Muscle of leg (tissue), 16 donors: ENCODE data around the gene PSMB9. TPM values are rescaled to one million over a fixed set of nuclear protein-coding genes. Genes with fewer than 3 reads are reported as not detected.
"Not testable (repeated sequence)": the region's sequence is repeated elsewhere in the genome, so short reads cannot be mapped to it uniquely, and the experiment has no call there.

Experiments used
- DNase-seq: peaks from one replicate; pipeline ENCODE4 v3.0.0; 2013
- H3K27ac ChIP-seq: one replicate; pipeline ENCODE4 v1.5.1; 2013; ENCODE audit warnings: mild to moderate bottlenecking, low read length, control low read depth
- H3K27me3 ChIP-seq: one replicate; pipeline ENCODE4 v1.6.1; 2013; ENCODE audit warnings: low read length; ENCODE audit not compliant: control insufficient read depth, insufficient read depth
- H3K36me3 ChIP-seq: one replicate; pipeline ENCODE4 v1.6.1; 2013; ENCODE audit warnings: low read length; ENCODE audit not compliant: control insufficient read depth, insufficient read depth
- H3K4me1 ChIP-seq: one replicate; pipeline ENCODE4 v1.6.1; 2013; ENCODE audit warnings: low read length; ENCODE audit not compliant: control insufficient read depth, insufficient read depth
- H3K4me3 ChIP-seq: one replicate; pipeline ENCODE4 v1.5.1; 2013; ENCODE audit warnings: low read length, control low read depth
- H3K9me3 ChIP-seq: replicated peaks from 2 replicates; pipeline ENCODE4 v1.6.1; 2013; ENCODE audit warnings: low read depth, low read length; ENCODE audit not compliant: control insufficient read depth
- WGBS: methylation state at CpG from one replicate; pipeline ENCODE4 v1.1.5; 2013; ENCODE audit warnings: missing lambda C conversion rate; ENCODE audit not compliant: insufficient coverage; 5-methylcytosine and 5-hydroxymethylcytosine counted together
- long read RNA-seq, 11 donors: transcript quantifications; one replicate each; lab custom pipeline, GENCODE V29; 2026
- polyA plus RNA-seq, 8 donors: library from polyadenylated mRNA; unstranded; fragments of 120-200 nt; gene quantifications; one replicate each; pipeline versions ENCODE4 v1.2.1 to v1.2.3, GENCODE V29; 2013; ENCODE audit warnings: inconsistent platforms in 1 of 8, low replicate concordance in 1 of 8; ENCODE audit not compliant: insufficient read length in 8 of 8, insufficient read depth in 1 of 8
- total RNA-seq: library from RNA; stranded (reverse); fragments of 120-200 nt; gene quantifications from one replicate; pipeline ENCODE4 v1.2.4, GENCODE V29; 2013

Gene PSMB9
- 4.3 TPM for total RNA-seq
- polyA plus RNA-seq: 1 to 10 TPM; 4.3 to 6.3 (median 4.6) TPM
- long read RNA-seq, donor 1, partial matches to known transcripts: 0 of 2 reads
- long read RNA-seq, donor 1, other reads (novel, unspliced or antisense): 0 of 2 reads
- long read RNA-seq, donor 2: 0 reads
- long read RNA-seq, donor 3, partial matches to known transcripts: 0 of 3 reads
- long read RNA-seq, donor 3, other reads (novel, unspliced or antisense): 0 of 3 reads
- long read RNA-seq, donor 4, partial matches to known transcripts: 0 of 3 reads
- long read RNA-seq, donor 4, other reads (novel, unspliced or antisense): 0 of 3 reads
- long read RNA-seq, donor 5, transcript PSMB9-207 (6 exons, 782 nt): major isoform, 7 of 12 reads
- long read RNA-seq, donor 5, partial matches to known transcripts: 5 of 12 reads
- long read RNA-seq, donor 5, other reads (novel, unspliced or antisense): 0 of 12 reads
- long read RNA-seq, donor 6, transcript PSMB9-207 (6 exons, 782 nt): major isoform, 5 of 5 reads
- long read RNA-seq, donor 6, partial matches to known transcripts: 0 of 5 reads
- long read RNA-seq, donor 6, other reads (novel, unspliced or antisense): 0 of 5 reads
- long read RNA-seq, donor 7, partial matches to known transcripts: 0 of 2 reads
- long read RNA-seq, donor 7, other reads (novel, unspliced or antisense): 0 of 2 reads
- long read RNA-seq, donor 8, partial matches to known transcripts: 0 of 2 reads
- long read RNA-seq, donor 8, other reads (novel, unspliced or antisense): 0 of 2 reads
- long read RNA-seq, donor 9, partial matches to known transcripts: 0 of 2 reads
- long read RNA-seq, donor 9, other reads (novel, unspliced or antisense): 0 of 2 reads
- long read RNA-seq, donor 10, partial matches to known transcripts: 0 of 3 reads
- long read RNA-seq, donor 10, other reads (novel, unspliced or antisense): 0 of 3 reads
- long read RNA-seq, donor 11, transcript PSMB9-207 (6 exons, 782 nt): major isoform, 6 of 6 reads
- long read RNA-seq, donor 11, partial matches to known transcripts: 0 of 6 reads
- long read RNA-seq, donor 11, other reads (novel, unspliced or antisense): 0 of 6 reads

- Histone ChIP-seq H3K27me3 (peaks cover 34% of the 10 kb centered on the region), H3K4me3 (peak within 1 kb of the TSS; percentile 64), H3K4me1 (peaks cover 23% of the 10 kb centered on the region), H3K27ac (peak within 1 kb of the TSS; percentile 99), H3K9me3 (no peaks in the 10 kb centered on the region), H3K36me3 (peaks cover 44% of the 10 kb centered on the region)
- under 1% methylated on average over 66 of the region's 68 CpGs for WGBS
- peak; percentile 97 for DNase-seq
These were observed at the start of gene PSMB9, which contains the start of gene TAP1 for GRCh38 chr6:32853541-32854375. TSS of gene PSMB9 (plus strand) at chr6:32854192. CDS start at chr6:32854230, 38 bp downstream. TSS of gene TAP1 (minus strand) at chr6:32853704. CDS start at chr6:32853636, 68 bp downstream.

- H3K27me3 ChIP-seq: not testable (repeated sequence)
These were observed 48.6 kb upstream of the PSMB9 start for GRCh38 chr6:32805404-32805803.

GRCh38 chr6:32807020-32807580 lies 46.9 kb upstream of the PSMB9 start:
- Histone ChIP-seq H3K27ac (no peak overlapping the region), H3K4me1 (no peaks in the 10 kb centered on the region), H3K9me3 (no peaks in the 10 kb centered on the region), H3K27me3 (no peaks in the 10 kb centered on the region), H3K36me3 (no peaks in the 10 kb centered on the region), H3K4me3 (no peak overlapping the region)
- DNase-seq: no peak
- 69% methylated on average over 4 of the region's 5 CpGs for WGBS

More at GRCh38 chr6:32805404-32805803, 48.6 kb upstream of the PSMB9 start:
- H3K4me3 ChIP-seq, H3K9me3 ChIP-seq, DNase-seq, H3K36me3 ChIP-seq, H3K27ac ChIP-seq, H3K4me1 ChIP-seq: not testable (repeated sequence)

GRCh38 chr6:32809171-32809570 lies 44.8 kb upstream of the PSMB9 start:
- no CpG with 5 or more reads among the region's 1 CpG for WGBS
- Histone ChIP-seq H3K9me3 (no peaks in the 10 kb centered on the region), H3K27ac (no peak overlapping the region), H3K36me3 (no peaks in the 10 kb centered on the region), H3K4me3 (no peak overlapping the region), H3K27me3 (no peaks in the 10 kb centered on the region), H3K4me1 (no peaks in the 10 kb centered on the region)
- DNase-seq: peak; percentile 41

DNA sequence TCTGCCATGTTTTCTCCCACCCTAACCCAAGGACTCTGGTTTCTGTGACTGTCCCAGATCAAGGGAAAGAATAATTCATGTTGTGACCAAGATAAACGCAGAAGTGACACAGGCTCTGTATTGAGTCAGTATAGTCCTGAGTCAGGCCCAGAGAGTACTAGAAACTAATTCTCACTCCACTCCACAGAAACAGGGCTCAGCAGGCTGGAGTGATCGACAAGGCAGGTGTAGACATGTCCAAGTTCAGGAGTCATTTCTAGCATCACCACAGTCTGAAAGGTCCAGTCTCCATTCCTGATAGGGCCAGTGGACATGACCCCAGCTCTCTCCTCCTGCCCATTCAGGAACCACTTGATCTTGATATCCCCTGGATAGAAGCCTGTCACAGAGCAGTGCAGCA lies 39.8 kb upstream of the PSMB9 start:
- Histone ChIP-seq H3K9me3 (no peaks in the 10 kb centered on the region), H3K27me3 (peaks cover 4% of the 10 kb centered on the region), H3K36me3 (no peaks in the 10 kb centered on the region), H3K4me3 (no peak overlapping the region), H3K4me1 (no peaks in the 10 kb centered on the region), H3K27ac (no peak overlapping the region)
- 86% methylated on average over 1 of the region's 2 CpGs for WGBS
- no peak for DNase-seq

DNA sequence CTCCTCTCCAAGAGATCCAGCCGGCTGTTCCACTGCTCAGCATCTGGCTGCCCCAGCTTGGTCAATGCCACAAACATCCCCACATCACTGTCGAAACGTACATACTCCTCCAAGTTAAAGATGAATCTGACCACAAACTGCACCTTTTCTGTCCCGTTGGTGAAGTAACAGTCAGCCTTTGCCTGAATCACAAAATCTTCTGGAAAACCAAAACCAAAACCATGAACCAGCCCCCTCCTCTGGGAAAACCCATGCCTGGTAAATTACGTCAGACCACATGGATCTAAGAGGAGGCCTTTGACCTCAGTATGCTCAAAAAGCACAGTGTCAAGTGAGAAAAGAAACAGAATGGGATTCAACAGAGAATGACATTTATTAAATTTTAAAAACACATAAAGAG lies 38.9 kb upstream of the PSMB9 start:
- H3K9me3 ChIP-seq: no peaks in the 10 kb centered on the region
- no peaks in the 10 kb centered on the region for H3K36me3 ChIP-seq
- no peak overlapping the region for H3K27ac ChIP-seq
- peaks cover 4% of the 10 kb centered on the region for H3K27me3 ChIP-seq
- no peak for DNase-seq
- no peak overlapping the region for H3K4me3 ChIP-seq
- 64% methylated on average over 4 of the region's 5 CpGs for whole genome bisulfite sequencing
- H3K4me1 ChIP-seq: no peaks in the 10 kb centered on the region

GRCh38 chr6:32815996-32816395 lies 38.0 kb upstream of the PSMB9 start:
- no peaks in the 10 kb centered on the region for H3K36me3 ChIP-seq
- H3K27me3 ChIP-seq: peaks cover 4% of the 10 kb centered on the region
- H3K27ac ChIP-seq: no peak overlapping the region
- no peaks in the 10 kb centered on the region for H3K4me1 ChIP-seq
- H3K9me3 ChIP-seq: no peaks in the 10 kb centered on the region
- no peak overlapping the region for H3K4me3 ChIP-seq
- WGBS: no CpG with 5 or more reads among the region's 2 CpGs
- no peak for DNase-seq

DNA sequence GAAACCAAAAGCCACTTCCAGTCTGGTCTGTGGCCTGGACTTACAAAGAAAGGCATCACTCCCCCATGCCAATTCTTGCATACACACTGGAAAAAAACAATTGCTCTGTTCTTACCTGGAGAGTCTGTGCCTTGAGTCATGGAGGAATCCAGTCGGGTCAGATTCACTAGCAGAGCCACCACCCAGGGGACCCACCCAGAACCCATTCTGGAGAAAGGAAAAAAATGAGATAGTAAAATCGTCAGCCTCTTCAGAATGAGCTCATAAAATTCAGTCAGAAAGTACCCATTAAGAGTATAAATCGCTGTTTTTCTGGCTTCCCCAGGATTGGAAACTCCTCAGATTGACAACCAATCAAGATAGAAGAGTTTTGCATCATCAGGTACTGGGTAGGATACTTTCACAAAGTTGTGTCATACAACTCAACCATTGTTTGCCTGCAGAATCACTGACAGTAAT lies 37.2 kb upstream of the PSMB9 start, which contains the start of gene HLA-DOB:
TSS of gene HLA-DOB (minus strand) at position 257 of the 459 bp plus-strand sequence. CDS start at position 206, 51 bp downstream.
- no peak for DNase-seq

GRCh38 chr6:32818867-32819266 lies 35.1 kb upstream of the PSMB9 start:
- no peak for DNase-seq
- Histone ChIP-seq H3K27me3 (peaks cover 6% of the 10 kb centered on the region), H3K9me3 (no peaks in the 10 kb centered on the region), H3K4me3 (no peak overlapping the region), H3K27ac (no peak overlapping the region), H3K36me3 (no peaks in the 10 kb centered on the region), H3K4me1 (no peaks in the 10 kb centered on the region)
- WGBS: no CpG with 5 or more reads among the region's 2 CpGs

More for the DNA sequence above, 37.2 kb upstream of the PSMB9 start, which contains the start of gene HLA-DOB:
- H3K36me3 ChIP-seq: no peaks in the 10 kb centered on the region
- no peaks in the 10 kb centered on the region for H3K4me1 ChIP-seq
- H3K9me3 ChIP-seq: no peaks in the 10 kb centered on the region
- no CpG with 5 or more reads among the region's 3 CpGs for WGBS
- no peak within 1 kb of the TSS for H3K4me3 ChIP-seq
- H3K27me3 ChIP-seq: peaks cover 4% of the 10 kb centered on the region
- no peak within 1 kb of the TSS for H3K27ac ChIP-seq
